GM18526 (cell line): Measurements from ENCODE around the gene PMP22.

Experiments
- POLR2A ChIP-seq: IDR thresholded peaks from 3 replicates; pipeline ENCODE4 v1.6.1; 2011; ENCODE audit not compliant: insufficient read length; ENCODE audit errors: extremely low read depth

PMP22 gene

DNA sequence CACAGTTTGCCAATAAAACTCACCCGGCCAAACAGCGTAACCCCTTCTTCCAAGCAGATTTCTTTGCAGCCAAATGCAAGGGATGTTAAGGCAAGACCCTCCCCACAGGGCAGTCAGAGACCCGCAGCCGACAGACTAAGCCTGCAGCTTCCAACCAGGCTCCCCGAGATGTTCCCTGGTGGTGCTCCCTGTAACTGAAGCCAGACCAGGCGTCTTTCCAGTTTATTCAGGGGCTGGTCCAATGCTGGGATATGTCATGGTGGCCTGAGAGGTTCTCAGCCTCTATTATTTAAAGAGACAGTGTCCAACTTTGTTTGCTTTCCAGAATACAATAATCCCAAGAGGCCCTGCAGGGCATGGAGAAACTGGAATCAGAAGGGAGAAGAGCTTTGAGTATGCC, at the start of gene PMP22:
Gene PMP22, minus strand, starts transcription at position 196 of the 400 bp plus-strand sequence. CDS start 4,599 bp downstream, outside the sequence.
- TF ChIP-seq POLR2A, result no peak

GRCh38 chr17:15311996-15312395, 46.9 kb upstream of the PMP22 start:
- no peak for TF ChIP-seq POLR2A

- TF ChIP-seq POLR2A, result no peak
Measured at GRCh38 chr17:15309793-15310192, 44.7 kb upstream of the PMP22 start.

DNA sequence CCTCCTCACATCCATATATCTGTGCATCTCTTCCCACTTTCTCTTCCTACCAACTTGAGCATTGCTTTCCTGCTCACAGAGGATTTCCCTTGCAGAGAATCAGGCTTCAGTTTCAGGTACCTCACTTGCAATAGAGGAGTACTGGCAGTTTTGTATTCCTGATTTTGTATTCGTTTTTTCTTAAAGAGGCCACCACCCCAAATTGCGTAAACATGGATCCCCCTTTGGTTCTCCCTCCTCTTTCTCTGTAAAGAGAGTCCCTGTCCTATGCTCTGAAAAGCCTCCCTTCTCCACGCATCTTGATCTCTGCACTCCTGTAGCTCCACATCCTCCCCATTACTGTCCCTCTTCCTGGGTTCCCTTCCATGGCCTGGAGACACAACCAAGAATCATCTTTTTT, 44.1 kb upstream of the PMP22 start:
- TF ChIP-seq POLR2A, result no peak

DNA sequence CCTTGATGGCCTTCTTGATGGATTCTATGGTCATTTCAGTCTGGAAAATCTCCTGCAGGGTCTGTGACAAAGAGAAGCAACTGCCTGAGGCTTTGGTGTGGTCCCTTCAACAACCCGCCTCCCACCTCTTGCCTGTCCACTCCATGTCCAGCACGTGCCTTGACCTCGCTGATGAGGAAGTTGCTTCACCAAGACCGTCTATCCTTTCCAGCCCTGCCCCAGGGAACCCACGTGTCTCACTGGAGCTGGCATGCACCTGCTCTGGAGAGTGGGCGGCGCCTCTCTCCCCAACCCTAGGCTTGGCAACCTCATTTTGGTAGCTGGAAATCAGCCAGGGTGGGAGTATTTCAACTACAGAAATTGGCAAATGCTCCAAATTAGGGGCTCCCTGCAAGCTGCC, 43.6 kb upstream of the PMP22 start:
- no peak for TF ChIP-seq POLR2A

DNA sequence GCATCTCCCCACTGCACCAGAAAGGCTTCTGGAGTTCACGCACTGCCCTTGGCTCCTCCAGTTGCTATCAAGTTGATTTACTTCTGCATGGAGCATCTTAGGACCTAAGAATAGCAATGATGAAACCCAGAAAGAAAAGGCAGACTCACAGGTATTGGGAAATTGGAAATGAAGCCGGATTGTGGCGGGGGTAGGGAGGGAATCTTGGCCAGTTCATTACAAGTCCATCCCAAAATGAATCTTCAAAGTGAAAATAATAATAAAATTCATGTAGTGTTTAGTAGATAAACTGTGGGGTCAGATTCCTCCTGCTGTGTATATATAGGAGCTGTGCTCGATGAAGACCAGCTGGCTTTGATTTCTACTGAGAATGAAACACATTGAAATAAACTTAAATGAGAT, 42.6 kb upstream of the PMP22 start:
- no peak for TF ChIP-seq POLR2A

DNA sequence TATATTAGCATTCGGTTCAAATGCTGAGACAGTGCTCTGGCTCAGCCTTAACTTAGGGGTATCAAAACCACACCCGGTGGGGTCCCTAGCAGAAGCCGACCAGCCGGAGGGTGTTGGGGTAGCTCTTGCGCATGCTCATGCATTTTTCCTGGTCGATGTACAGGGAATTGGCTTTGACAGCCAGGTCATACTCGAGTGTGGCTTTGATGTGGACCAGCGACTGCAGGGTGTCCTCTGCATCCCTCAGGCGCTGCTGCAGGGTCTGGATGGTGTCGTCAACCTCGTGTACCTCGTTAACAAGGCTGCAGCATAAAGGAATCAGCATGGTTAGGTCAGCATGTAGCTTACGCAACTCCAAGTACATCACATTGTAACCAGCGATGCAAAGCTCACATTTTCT, 38.7 kb upstream of the PMP22 start:
- TF ChIP-seq POLR2A, result no peak

GRCh38 chr17:15303268-15303667, 38.1 kb upstream of the PMP22 start:
- TF ChIP-seq POLR2A, result no peak

GRCh38 chr17:15301845-15302244, 36.7 kb upstream of the PMP22 start:
- TF ChIP-seq POLR2A, result no peak

GRCh38 chr17:15298176-15298575, 33.0 kb upstream of the PMP22 start:
- TF ChIP-seq POLR2A, result no peak

GRCh38 chr17:15293558-15293957, 28.4 kb upstream of the PMP22 start:
- TF ChIP-seq POLR2A, result no peak

GRCh38 chr17:15291674-15292361, 26.7 kb upstream of the PMP22 start:
- no peak for TF ChIP-seq POLR2A

GRCh38 chr17:15290605-15291004, 25.5 kb upstream of the PMP22 start:
- TF ChIP-seq POLR2A, result no peak

DNA sequence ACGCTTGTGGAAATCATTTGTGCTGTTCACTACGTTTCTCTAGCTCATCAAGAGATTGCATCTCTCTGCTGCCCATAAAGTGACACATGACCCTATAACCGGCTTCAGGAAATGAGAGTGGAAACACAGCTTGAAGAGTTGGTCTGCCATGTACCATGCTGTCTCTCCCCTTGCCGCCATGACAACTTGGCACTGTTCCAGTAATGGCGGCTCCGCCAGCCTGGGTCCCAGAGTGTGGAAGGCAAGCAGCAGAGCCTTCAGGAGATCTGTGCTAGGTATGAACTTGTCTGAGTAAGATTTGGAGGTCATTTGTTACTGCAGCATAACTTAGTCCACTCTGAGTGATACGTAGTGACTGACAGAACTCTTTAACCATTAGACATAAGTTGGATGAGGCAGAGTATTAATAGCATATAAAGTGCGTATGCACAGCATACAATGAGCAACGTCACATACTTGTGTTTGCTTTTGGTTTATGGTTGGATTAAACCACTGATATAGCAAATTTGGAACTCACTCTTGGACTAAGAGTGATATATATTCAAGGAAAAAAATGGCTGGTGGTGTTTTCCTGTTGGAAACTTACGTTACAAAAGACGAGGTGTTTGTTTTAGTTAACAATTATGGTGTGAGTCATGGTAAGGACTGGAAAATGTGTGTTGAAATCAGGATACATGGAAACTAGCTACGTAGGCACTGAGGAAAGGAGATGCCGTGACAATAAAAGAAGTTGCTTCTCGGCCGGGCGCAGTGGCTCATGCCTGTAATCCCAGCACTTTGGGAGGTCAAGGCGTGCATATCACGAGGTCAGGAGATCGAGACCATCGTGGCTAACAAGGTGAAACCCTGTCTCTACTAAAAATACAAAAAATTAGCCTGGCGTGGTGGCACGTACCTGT, 24.4 kb upstream of the PMP22 start:
- no peak for TF ChIP-seq POLR2A

DNA sequence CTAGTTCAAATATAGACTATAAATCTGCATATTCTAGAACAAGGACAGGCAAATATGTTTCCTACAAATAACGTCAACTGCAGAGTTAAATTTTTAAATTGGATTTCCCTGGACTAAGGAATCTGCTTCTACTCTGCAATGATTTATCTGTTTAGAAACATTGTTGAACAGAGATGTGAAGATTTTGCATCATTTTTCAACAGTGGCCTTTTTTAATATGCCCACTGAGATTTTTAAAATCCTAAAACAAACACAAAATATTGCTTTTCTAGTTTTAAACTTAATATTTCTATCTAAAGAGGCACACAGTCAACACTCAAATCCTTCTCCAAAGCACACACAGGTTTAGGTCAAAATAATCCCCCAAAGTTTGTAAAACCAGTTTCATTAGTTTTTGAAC, 23.7 kb upstream of the PMP22 start:
- TF ChIP-seq POLR2A, result no peak

- TF ChIP-seq POLR2A, result no peak
Measured at GRCh38 chr17:15287538-15288267, 22.6 kb upstream of the PMP22 start.
